ENCODE measurements around the gene RGS12.

Gene RGS12

GRCh38 chr4:3253808-3254207 is 39.0 kb upstream of the RGS12 start:
- TF ChIP-seq EZH2phosphoT487 (conservative IDR thresholded peaks at IDR 0.05; ENCODE audit: low read length) (no peak), CTCF (IDR thresholded peaks at IDR 0.05; ENCODE audit: insufficient read depth, low read length, poor library complexity, severe bottlenecking) (no peak)
- Histone ChIP-seq H2AFZ (ENCODE audit: low read depth, low read length, severe bottlenecking) (no peak overlapping the region), H3K9me3 (ENCODE audit: insufficient read depth, low read length) (no peaks in the 10 kb centered on the region), H3K9ac (ENCODE audit: low read length) (no peak overlapping the region), H3K4me2 (ENCODE audit: low read depth, low read length, poor library complexity, severe bottlenecking) (no peak overlapping the region), H3K27ac (ENCODE audit: low read depth, low read length) (no peak overlapping the region), H3K4me3 (ENCODE audit: insufficient read depth, low read length, poor library complexity, severe bottlenecking) (no peak overlapping the region), H3K27me3 (ENCODE audit: low read length) (no peaks in the 10 kb centered on the region), H3K9me2 (replicated peaks; ENCODE audit: insufficient read depth, low read length) (no peaks in the 10 kb centered on the region), H4K20me1 (ENCODE audit: low read depth, low read length) (no peaks in the 10 kb centered on the region), H3F3A (ENCODE audit: insufficient read depth) (no peaks in the 10 kb centered on the region), H3K36me3 (ENCODE audit: low read length) (no peaks in the 10 kb centered on the region), H3K79me2 (ENCODE audit: insufficient read depth, low read length) (no peaks in the 10 kb centered on the region)

GRCh38 chr4:3254302-3255131 is 38.3 kb upstream of the RGS12 start:
- Histone ChIP-seq H3K9me2 (replicated peaks; ENCODE audit: insufficient read depth, low read length) (no peaks in the 10 kb centered on the region), H3K27ac (ENCODE audit: low read depth, low read length) (no peak overlapping the region), H3K9ac (ENCODE audit: low read length) (no peak overlapping the region), H2AFZ (ENCODE audit: low read depth, low read length, severe bottlenecking) (no peak overlapping the region), H4K20me1 (ENCODE audit: low read depth, low read length) (no peaks in the 10 kb centered on the region), H3K4me3 (ENCODE audit: insufficient read depth, low read length, poor library complexity, severe bottlenecking) (no peak overlapping the region), H3F3A (ENCODE audit: insufficient read depth) (no peaks in the 10 kb centered on the region), H3K9me3 (ENCODE audit: insufficient read depth, low read length) (no peaks in the 10 kb centered on the region), H3K27me3 (ENCODE audit: low read length) (no peaks in the 10 kb centered on the region), H3K4me2 (ENCODE audit: low read depth, low read length, poor library complexity, severe bottlenecking) (no peak overlapping the region), H3K79me2 (ENCODE audit: insufficient read depth, low read length) (no peaks in the 10 kb centered on the region), H3K36me3 (ENCODE audit: low read length) (no peaks in the 10 kb centered on the region)
- TF ChIP-seq EZH2phosphoT487 (conservative IDR thresholded peaks at IDR 0.05; ENCODE audit: low read length) (no peak), CTCF (IDR thresholded peaks at IDR 0.05; ENCODE audit: insufficient read depth, low read length, poor library complexity, severe bottlenecking) (no peak)

- Histone ChIP-seq H3K27ac (ENCODE audit: low read depth, low read length) (no peak overlapping the region), H3F3A (ENCODE audit: insufficient read depth) (no peaks in the 10 kb centered on the region), H3K4me3 (ENCODE audit: insufficient read depth, low read length, poor library complexity, severe bottlenecking) (no peak overlapping the region), H4K20me1 (ENCODE audit: low read depth, low read length) (no peaks in the 10 kb centered on the region), H3K9me2 (replicated peaks; ENCODE audit: insufficient read depth, low read length) (no peaks in the 10 kb centered on the region), H3K9ac (ENCODE audit: low read length) (no peak overlapping the region), H2AFZ (ENCODE audit: low read depth, low read length, severe bottlenecking) (no peak overlapping the region), H3K27me3 (ENCODE audit: low read length) (no peaks in the 10 kb centered on the region), H3K9me3 (ENCODE audit: insufficient read depth, low read length) (no peaks in the 10 kb centered on the region), H3K4me2 (ENCODE audit: low read depth, low read length, poor library complexity, severe bottlenecking) (no peak overlapping the region), H3K79me2 (ENCODE audit: insufficient read depth, low read length) (no peaks in the 10 kb centered on the region), H3K36me3 (ENCODE audit: low read length) (no peaks in the 10 kb centered on the region)
- TF ChIP-seq EZH2phosphoT487 (conservative IDR thresholded peaks at IDR 0.05; ENCODE audit: low read length) (no peak), CTCF (IDR thresholded peaks at IDR 0.05; ENCODE audit: insufficient read depth, low read length, poor library complexity, severe bottlenecking) (no peak)
Observed at GRCh38 chr4:3255611-3256186, 37.1 kb upstream of the RGS12 start.
